ENCODE measurements around the gene RNF208. TPM values are rescaled to one million over a fixed set of nuclear protein-coding genes. Genes with fewer than 3 reads are reported as not detected.

RNF208 gene
- total RNA-seq, 1 donor from 2014 or later = 0.76 TPM

DNA sequence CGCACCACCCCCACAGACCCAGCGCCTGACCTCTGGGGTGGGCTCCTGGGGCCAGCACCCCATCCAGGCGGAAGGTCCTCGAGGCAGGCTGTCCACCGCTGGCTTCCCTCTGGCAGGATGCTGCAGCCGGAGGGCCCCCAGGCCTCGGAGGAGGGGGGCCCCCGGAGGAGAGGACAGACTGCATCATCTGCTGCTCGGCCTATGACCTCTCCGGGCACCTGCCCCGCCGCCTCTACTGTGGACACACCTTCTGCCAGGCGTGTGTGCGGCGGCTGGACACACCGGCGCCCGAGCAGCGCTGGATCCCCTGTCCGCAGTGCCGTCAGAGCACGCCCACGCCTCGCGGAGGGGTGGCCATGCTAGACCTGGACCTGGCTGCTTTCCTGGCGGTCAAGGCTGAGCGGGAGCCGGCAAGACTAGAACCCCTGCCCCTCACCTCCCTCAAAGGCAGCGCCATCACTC lies 6.5 kb upstream of the RNF208 start:
- DNase-seq (ENCODE audit: extremely low read depth, low read depth, low spot score) = no peak

DNA sequence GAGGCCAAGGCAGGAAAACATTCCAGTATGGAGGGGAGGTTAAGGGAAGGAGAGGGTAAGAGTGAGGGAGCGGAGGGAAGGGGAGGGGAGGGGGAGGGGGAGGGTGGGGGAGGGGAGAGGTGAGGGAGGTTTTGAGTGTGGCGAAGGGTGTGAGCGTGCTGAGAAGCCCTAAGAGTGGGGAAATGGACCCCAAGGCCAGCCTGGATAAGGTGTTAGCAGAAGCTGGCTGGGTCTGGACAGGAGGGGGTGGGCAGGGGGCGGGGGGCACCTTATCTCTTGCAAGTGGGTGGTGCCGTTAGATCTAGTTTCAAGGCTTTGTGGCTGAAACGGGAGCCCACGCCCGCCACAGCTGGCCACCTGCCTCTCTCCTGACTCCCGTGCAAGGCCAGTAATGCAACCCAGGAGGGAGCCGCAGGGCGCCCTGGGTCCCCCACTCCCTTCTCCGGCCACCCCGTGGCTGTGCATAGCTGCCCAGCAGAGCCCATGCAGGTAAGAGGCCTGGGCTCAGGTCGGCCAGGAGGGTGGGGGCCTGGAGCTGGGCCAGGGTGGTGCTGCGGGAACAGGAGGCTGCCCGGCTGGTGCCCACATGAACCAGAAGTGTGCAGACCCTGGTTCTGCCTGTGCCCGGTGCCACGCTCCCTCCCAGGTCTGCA lies 5.9 kb upstream of the RNF208 start:
- DNase-seq (ENCODE audit: extremely low read depth, low read depth, low spot score) = no peak

DNA sequence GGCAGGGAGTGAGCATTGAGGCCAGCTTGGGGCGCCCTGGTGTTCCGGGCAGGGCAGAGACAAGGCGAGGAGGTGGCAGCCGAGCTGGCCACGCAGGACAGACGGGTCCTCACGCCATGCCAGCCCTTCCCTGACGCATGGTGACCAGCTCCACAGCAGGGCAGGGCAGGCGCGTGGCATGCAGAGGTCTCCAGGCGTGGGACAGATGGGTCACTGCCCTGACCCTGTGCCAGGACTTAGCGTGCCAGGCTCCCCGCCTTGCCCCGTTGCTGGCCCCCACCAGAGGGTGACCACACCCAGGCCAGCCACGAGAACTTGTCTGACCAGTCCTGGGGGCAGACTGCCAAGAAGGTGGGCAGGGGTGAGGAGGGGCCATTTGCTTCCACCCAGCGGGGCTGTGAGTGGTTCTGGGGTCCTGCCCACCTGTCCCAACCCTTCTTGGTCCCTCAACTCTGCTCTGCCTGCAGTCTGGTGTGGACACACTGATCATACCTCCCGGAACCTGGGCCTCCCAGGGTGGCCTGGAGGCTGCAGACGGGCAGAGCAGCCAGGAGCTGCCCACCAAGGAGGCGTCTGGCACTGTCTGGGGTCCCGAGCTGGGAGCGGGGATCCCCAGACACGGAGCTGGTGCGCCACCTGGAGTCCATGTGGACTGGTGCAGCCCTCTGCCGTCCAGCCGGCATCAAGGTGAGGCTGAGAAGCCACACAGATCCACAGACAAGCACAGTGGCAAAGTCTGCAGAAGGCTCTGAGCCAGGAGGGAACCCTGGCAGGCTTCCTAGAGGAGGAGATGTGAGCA lies 5.2 kb upstream of the RNF208 start, which contains the start of gene RNF224:
Gene RNF224, plus strand, starts transcription at position 449 of the 799 bp plus-strand sequence. CDS start 834 bp downstream, outside the sequence.
- DNase-seq (ENCODE audit: extremely low read depth, low read depth, low spot score) = no peak

DNA sequence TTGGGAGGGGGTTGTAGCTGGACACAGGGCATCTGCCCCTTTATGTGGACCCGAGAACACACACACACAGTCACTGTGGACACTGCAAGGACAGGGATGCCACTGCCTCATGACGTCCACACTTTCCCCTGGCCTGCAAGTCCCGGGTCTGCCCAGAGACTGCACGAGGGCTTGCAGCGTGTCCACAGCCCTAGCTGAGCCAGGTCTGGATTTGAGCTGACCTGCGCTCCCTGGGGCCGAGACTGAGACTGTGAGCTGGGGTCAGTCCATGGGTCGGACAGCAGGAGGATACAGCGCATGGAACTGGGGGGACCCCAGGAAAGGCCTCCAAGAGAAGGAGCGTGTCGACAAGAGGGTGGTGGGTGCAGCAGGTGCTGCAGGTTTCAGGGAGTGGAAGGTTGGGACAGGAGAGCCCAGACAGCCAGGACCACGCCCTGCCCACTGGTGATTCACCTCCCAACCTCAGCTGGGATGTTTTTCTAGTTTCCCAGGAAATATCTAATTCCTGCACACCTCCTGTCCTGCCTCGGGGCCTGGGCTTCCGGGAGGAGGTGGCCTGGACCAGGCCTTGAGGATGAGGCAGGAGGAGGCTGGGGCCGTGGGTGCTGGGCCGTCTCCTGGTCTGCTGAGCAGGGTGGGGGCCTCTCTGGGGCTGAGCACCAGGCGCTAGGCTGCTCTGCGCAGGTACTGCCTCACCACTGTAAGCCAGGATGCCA lies 4.5 kb upstream of the RNF208 start:
- DNase-seq (ENCODE audit: extremely low read depth, low read depth, low spot score) = no peak

DNA sequence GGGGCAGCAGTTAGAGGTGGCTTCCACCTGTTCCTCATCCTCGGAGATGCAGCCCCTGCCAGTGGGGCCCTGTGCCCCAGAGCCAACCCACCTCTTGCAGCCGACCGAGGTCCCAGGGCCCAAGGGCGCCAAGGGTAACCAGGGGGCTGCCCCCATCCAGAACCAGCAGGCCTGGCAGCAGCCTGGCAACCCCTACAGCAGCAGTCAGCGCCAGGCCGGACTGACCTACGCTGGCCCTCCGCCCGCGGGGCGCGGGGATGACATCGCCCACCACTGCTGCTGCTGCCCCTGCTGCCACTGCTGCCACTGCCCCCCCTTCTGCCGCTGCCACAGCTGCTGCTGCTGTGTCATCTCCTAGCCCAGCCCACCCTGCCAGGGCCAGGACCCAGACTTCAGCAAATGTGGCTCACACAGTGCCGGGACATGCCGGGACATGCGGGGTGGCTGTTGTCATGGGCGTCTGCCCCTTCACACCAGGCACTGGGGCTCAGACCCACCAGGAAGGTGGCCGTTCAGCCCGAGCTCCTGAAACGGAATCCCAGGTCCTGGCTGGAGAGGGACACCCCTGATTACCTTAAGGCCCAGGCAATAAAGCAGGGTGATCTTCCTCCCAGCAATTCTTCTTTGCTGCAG lies 3.8 kb upstream of the RNF208 start:
- DNase-seq (ENCODE audit: extremely low read depth, low read depth, low spot score) = no peak

DNA sequence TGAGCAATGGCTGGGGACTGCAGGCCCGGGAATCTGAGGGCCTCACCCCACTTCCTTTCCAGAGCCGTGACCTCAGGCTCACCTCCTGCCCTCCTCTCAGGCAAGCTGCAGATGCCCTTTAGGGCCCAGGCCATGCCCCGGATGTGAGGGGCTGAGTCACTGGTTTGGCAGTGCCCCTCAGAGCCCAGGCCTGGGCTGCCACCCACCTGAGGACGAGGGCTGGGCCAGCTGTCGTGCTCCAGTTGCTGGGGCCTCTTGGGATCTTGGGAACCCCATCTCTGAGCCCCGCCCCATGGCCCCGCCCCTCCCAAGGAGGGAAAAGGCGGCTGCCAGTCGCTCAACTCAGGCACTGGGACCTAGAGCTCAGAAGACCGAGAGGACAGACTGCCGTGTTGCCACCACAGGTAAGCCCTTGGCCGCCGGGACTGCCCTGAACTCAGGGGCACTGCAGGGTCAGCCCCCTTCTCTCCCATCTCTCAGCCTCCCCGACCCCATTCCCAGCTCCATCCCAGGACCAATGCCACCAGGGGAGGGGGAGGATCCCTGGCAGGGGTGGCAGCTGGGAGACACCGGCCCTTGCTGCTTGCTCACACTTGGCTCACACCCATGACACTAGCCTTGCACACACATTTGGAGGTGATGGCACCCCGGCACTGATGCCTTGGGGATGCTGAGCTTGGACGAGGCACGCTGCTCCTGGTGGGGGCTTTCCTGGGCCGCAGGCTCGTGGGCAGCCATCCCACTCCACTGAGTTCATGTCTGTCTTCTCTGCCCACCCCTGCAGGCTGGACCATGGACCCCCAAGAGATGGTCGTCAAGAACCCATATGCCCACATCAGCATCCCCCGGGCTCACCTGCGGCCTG lies 3.0 kb upstream of the RNF208 start, which contains the start of gene CYSRT1:
Gene CYSRT1, plus strand, starts transcription at position 345 of the 865 bp plus-strand sequence. Its CDS starts 448 bp downstream, at position 793.
- DNase-seq (ENCODE audit: extremely low read depth, low read depth, low spot score) = no peak

DNA sequence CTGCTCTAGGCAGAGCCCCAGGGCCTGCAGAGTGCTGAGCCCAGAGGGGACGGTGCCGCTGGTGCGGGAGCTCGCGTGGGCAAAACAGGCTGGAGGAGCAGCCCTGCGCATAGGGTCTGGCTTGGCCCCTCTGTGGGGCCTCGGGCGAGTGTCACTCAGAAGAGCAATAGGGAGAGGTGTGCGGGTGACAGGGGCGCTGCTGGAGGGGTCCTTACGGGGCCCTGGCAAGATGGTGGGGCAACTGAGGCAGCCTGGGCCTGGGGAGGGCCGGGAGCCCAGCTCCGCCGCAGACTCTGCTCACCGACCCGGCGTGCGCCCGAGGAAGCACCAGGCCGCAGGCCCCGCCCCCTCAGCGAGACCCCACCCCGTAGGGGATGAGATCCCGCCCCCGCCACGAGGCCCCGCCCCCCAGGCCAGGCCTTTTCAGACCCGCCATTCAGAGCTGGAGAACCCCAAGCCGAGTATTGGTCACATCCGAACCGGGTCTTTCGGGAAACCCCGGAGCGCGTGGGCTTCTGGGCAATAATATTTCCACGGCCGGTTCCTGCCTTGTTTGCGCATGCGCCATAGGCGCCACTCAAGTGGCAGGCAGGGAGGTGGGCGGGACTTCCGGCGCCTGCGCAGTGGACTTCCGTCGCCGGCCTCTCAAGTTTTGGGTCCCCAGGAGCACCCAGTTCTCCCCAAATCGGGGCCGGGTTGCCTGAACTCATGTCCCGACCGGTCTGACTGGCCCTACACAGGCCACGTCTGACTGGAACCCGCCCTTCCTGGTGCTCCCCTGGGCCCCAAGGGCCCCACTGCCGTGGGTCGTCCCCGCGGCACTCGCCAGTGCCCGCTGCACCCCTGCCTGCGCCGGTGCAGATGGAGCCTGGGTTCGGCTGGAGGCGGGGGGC lies 1.3 kb upstream of the RNF208 start:
- DNase-seq (ENCODE audit: extremely low read depth, low read depth, low spot score) = peak; percentile 91

DNA sequence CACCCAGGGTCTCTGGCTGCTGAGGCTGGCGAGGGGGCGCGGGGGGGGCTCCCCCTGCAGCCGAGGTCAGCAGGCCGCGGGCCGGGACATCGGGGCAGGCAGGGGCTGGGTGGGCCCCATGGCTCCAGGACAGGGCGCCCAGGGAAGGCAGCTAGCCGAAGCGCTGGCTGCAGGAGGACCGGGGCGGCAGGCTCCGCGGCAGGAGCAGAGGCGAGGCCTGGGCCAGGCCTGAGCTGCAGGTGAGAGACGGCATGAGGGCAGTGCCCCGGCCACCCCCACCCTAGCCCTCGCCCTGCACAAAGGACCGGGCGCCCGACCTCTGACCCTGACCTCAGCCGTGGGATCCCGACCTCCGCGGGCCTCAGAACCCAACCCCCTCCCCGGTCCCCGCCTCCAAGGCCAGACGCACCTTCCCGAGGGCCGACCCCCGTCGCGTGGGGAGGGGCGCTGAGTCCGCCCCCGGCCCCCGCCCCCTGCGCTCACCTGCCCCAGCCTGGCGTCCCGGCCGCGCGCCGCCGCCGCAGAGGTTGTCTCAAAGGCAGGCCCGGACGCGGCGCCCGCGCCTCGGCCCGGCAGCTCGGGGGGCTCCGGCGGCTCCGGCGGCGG lies 431 bp downstream of the RNF208 start:
- DNase-seq (ENCODE audit: extremely low read depth, low read depth, low spot score) = no peak

DNA sequence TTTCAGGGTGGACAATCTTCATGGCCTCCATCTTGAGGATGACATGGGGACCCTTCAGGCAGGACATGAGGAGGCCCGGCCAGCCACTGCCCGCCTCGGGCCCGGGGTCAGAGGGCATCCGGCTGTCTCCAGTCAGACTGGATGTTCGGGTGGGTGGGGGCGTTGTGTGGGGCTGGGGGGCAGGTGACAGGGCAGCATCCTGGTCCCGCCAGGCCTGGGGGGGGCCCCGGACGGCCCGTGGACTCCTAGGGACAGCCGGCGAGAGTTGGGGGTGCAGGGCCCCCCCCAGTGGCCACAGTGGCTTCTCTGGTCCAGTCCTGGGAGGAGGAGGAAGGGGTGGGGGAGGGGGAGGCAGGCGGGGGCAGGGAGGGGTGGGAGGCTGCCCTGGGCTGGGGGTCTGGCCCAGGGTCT lies 940 bp downstream of the RNF208 start:
- no peak for DNase-seq (ENCODE audit: extremely low read depth, low read depth, low spot score)

DNA sequence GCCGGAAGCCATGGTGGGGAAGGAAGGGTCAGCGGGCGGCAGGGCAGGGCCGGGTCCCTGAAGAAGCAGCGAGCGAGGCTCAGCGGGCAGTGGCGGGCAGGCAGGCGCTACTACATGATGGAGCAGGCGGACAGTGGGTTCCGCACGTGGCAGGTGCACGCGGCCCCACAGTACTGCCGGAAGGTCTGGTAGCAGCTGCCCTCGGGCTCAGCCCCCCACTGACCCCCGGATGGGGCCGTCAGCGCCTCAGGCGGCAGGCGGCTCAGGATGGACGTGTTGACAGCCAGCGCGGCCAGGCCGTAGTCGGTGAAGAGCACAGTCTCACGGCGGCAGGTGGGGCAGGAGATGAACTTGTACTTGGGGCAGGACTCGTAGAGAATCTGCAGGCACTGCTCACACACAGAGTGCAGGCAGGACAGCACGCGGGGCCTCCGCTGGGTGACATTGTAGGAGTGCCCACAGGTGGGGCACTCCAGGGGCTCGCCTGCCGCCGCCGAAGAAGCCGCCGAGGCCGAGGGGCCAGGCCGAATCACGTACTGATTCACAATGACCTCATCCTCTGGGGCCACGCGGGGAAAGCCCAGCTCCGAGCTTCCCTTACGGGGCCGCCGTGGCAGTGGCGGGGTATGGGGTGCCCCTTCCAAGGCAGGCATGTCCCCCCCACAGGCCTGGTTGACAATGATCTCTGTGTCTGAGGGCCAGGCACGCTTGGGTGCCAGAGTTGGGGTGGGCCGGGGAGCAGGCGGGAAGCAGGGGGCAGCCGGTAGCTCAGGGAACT lies 1.5 kb downstream of the RNF208 start:
- DNase-seq (ENCODE audit: extremely low read depth, low read depth, low spot score) = no peak

DNA sequence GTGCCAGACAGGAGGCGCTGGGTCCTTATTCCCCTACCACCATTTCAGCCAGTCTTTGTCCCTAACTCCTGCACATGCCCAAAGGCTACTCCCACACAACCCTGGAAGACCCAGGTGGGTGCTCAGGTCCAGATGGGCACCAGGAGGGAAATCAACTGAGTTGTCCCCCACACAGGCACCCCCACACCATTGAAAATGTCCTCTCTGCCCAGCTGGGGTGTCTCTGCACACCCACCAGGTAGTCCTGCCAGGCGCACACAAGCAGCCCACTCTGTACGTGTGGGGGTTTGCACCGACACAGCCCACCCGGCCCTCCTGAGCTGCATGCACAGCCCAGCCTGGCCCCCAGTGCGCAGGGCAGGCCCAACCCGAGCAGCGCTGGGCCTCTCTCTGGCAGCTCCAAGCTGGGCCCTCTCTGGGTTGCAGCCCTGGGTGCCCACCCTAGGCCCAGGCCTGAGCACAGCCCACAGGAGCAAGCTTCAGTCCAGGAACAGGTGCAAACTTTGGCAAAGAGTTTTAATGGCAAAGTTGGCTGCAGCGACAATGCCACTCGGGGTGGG lies 2.2 kb downstream of the RNF208 start:
- no peak for DNase-seq (ENCODE audit: extremely low read depth, low read depth, low spot score)

DNA sequence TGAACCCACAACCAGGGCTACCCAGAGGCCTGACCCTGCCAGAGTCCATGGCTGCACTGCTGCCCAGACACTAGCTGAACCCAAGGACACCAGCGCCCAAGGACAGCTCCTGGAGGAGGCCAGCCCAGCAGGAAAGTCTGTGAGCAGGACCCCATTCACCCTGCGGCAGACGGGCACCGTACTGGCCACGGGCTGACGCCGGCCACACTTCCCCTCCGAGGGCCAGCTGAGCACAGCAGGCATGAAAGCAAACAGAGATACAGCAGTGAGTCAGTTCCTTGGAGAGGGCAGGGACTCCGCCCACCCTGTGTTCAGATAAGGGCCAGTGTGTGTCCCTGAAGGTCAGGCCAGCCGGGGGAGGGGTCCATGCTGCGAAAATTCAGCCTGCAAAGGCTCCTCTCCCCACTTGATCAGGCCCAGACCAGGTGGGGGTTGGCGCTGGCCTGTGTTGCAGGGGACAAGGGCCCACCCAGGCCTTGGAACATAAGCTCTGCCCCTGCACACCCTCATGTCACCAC lies 3.2 kb downstream of the RNF208 start:
- no peak for DNase-seq (ENCODE audit: extremely low read depth, low read depth, low spot score)

DNA sequence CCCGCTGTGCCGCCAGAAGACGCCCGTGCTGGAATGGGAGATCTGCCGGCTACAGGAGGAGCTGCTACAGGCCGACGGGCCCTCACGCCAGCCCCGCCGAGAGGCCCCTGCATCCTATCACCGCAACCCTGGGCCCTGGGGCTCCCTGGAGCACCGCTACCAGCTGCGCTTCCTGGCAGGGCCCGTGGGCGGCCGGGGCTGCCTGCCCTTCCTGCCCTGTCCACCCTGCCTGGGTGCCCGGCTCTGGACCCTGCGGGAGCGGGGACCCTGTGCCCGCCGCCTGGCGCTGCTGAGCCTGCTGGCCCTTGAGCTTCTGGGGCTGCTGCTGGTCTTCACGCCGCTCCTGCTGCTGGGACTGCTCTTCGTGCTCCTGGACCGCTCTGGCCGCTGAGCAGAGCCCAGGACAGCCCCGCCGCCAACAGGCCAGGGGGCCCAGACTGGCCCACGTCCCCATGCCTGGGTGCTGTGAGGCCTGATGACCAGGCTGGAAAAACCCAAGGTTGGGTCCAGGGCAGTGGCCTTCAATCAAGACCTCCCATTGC lies 3.8 kb downstream of the RNF208 start:
- no peak for DNase-seq (ENCODE audit: extremely low read depth, low read depth, low spot score)

DNA sequence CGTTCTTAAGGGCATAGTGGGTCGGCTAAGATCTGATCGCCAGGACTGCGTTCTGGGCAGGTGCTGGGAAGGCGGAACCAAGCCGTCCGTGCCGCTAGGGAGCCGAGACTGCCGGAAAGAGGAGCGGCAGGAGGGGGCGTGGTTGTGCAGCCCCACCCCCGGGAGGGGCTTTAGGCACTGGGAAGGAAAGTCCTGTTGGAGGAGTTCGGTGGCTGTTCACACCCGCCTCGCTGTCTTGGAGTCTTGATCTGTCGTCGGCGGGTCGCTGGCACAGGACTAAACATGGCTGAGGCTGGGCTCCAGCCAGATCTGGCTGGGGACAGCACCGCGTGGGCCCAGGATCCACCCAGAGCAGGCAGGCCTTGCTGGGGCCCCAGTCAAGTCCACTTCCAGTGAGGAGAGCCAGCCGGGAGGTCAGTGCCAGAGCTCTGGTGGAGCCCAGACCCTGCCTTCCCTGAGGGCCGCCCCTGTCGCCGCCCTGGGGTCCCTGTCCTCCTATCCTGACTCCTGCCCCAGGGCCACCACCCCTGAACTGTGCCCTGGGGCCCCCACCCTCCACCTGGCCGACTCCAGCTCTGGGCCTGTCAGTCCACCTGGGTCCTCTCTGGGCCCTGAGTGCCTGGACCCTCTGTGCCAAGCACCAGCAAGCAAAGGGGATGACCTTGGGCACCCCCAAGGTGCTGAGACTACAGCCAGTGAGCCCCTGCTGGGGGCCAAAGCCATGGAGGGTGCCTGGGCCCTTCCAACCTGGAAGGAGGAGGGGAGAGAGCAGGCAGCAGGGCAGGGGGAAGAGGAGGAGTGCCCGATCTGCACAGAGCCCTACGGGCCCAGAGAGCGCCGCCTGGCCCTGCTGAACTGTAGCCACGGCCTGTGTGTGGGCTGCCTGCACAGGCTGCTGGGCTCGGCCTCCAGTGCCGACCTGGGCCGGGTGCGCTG lies 4.5 kb downstream of the RNF208 start:
- DNase-seq (ENCODE audit: extremely low read depth, low read depth, low spot score) = no peak

DNA sequence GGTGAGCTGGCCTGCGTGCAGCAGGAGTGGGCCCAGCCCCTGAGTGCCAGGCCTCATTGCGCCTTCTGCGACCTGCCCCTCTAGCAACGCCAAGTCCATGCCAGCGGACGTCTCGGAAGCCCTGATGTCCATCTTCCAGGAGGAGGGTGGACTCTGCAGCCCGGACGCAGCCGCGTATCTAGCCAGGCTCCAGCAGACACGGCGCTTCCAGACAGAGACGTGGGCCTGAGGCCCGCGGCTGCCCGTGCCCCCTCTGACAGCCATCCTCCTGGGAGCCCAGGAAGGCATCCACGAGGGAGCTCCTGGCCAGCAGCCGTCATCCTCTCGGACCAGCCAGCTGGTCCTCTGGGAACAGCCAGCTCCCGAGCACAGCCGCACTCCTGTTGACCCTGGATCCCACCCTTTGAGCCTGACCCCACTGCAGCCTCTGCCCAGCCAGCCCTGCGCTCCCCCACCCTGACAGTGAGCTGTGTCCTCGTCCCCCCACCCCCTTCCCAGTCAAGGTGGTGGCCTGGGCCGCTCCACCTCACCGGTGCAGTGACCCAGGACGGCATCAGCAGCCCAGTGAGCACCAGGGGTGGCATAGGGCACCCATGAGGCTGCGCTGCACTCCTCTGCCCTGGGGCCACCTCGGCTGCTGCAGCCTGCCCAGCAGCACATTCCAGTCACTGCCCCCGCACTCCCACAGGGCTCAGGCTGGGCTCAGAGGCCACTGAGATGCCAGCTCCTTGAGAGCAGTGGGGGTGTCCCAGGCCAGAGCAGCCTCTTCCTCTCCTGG lies 5.7 kb downstream of the RNF208 start:
- no peak for DNase-seq (ENCODE audit: extremely low read depth, low read depth, low spot score)

Data from glomerular endothelial cell (primary cell).